ENCODE measurements around the gene RBMS3. TPM values are rescaled to one million over a fixed set of nuclear protein-coding genes. Genes with fewer than 3 reads are reported as not detected.
A peak's percentile ranks its signal among the peaks of the same experiment; 100 is the strongest.

The RBMS3 gene
- total RNA-seq, 1 donor from 2014 or later: 22.6 TPM

DNA sequence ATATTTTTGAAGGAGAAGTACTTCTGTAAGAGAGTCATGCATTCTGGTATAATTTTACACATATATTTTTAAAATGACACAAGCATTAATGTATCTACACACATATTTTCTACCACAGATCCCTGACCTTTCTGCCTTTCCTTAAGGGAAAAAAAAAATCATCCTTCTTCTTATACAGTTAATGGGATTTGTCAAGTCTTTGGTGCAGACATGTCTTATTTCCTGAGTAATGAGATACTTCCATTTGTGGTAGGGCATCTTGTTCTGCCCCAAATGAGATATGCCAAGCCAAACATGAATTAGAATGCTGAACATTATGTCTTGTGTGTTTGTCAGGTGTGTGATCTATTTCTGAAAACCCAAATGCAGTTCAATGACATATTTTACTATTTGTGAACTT, 329.9 kb downstream of the RBMS3 start:
- DNase-seq (ENCODE audit: low read depth in 2 of 2): no peak

DNA sequence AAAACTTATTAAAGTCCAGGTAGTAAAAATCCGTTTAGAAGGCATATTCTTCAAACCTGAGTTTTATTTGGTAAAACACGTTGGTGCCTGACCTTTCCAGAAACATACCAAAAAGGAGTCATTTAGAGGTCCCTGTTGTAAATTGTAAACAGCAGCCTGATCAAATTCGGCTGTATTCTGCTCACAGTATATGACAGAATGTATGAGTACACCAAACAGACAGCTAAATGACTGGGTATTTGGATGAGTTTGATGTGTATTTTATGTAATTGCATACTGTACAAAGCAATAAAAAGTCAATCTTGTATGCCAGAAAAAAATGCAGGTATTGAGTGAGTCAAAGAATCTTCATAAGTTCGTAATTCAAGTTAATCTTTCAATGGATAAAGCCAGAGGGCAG, 330.4 kb downstream of the RBMS3 start:
- DNase-seq (ENCODE audit: low read depth in 2 of 2): no peak

- no peak for DNase-seq (ENCODE audit: low read depth in 2 of 2)
Measured at GRCh38 chr3:29612536-29612935, 331.7 kb downstream of the RBMS3 start.

DNA sequence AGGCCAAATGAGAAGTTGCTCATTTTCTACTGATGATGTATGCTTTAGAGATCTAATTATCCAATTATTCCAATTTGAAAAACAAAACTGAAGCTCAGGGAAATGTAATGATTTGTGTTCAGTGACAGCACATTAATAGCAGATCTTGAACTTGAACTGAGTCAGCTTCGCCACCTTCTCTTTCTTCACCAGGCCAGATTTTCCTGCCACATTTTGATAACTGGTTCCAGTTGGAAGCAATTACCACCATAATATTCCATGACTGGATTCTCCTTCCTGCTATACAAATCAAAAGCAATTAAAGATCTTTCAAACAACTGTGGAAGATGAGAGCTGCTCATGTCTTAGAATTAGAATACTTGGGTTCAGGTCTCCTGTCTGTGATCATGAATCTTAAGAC, 334.1 kb downstream of the RBMS3 start:
- DNase-seq (ENCODE audit: low read depth in 2 of 2): no peak

GRCh38 chr3:29618395-29619282, 337.8 kb downstream of the RBMS3 start:
- peak in 1 of 2 donors; percentile 33 for DNase-seq (ENCODE audit: low read depth in 2 of 2)

DNA sequence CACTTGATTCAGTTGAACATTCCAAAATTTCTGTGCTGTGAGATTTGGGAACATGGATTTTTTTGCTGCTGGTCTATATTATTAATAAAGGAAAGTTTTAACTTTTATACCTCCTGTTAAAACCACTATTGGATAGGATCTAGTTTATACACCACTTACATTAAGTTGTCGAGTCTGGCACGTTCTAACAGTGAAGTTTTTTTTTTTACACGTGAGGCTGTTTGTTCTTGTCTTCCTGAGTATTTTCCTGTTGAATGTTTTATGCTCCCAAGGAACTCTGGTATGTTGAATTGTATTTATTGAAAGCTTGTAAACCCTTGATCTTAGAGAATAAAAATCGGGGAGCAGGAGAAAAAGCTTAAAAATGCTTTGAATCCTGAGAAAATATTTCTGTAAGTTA, 338.8 kb downstream of the RBMS3 start:
- DNase-seq (ENCODE audit: low read depth in 2 of 2): peak in 1 of 2 donors; percentile 31

- peak in 1 of 2 donors; percentile 40 for DNase-seq (ENCODE audit: low read depth in 2 of 2)
Measured at GRCh38 chr3:29627136-29628117, 346.6 kb downstream of the RBMS3 start.

DNA sequence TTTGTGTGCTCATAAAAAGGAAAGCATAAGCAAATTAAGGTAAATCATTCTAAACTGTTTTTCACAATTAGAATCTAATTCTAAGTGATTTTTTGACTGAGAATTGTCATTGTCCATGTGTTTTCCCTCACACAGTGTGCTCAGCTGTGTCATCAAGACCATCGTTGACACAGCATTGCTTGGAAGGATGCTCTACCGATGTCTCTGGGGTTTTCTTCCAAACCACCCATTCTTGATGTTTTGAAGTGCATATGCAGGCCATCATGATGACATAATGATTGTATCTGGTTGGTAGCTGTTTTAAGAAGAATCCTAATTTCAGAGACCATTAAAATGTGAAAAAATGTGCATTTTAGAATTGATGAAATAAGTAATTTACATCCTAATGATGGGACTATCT, 347.9 kb downstream of the RBMS3 start:
- DNase-seq (ENCODE audit: low read depth in 2 of 2): no peak

GRCh38 chr3:29635888-29636287, 355.0 kb downstream of the RBMS3 start:
- DNase-seq (ENCODE audit: low read depth in 2 of 2): no peak

- DNase-seq (ENCODE audit: low read depth in 2 of 2): no peak
Measured at GRCh38 chr3:29637068-29637467, 356.2 kb downstream of the RBMS3 start.

DNA sequence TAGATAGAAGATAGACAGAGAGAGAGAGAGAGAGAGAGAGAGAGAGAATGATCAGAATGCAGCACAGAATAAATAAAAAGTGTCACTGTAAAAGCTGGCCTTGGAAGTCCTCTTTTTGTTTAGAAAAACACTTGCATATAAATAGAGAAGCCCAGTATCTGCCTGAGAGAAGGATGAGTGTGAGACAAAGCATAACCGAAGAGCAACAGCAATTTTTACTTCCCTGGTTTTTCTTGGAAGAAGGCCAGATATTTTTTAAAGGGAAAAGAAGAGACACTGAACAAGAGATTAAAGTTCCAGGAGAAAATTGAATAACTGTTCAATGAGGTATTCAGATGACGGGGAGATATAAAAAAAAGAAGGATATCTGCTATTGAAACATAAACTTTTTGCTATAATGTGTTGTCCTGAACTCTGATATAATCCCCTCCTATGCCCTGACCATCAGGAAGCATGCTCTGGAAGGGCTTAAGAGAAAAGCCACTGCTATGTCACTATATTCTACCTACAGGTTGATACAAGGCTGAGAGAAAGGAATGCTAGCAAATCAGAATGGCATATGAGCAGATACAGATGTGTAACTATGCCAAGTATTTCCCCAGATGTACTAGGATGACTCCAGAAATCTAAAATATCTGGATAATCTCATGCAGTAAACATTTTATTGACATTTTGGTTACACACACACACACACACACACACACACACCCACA, 358.9 kb downstream of the RBMS3 start:
- DNase-seq (ENCODE audit: low read depth in 2 of 2): peak in 1 of 2 donors; percentile 50

GRCh38 chr3:29642393-29643033, 361.6 kb downstream of the RBMS3 start:
- peak in 1 of 2 donors; percentile 21 for DNase-seq (ENCODE audit: low read depth in 2 of 2)

- no peak for DNase-seq (ENCODE audit: low read depth in 2 of 2)
Measured at GRCh38 chr3:29643034-29643425, 362.2 kb downstream of the RBMS3 start.

DNA sequence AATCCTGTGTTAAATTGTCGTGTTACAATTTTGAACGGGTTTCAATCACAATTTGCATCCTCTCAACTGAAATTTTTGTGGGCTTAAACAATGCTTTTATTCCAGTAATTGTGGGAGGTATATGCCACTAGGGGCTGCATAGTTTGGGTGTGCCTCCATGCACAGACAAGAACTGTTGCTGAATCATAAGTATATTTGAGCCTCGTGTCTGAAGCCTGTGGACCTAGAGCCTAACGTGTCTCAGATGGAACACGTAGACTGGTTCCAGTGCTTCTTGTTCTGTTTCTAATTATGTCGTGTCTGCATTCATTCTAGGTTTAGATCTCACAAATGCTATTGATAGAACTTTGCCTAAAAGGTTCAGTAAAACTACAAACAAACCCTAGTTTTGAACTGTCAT, 363.4 kb downstream of the RBMS3 start:
- no peak for DNase-seq (ENCODE audit: low read depth in 2 of 2)

DNA sequence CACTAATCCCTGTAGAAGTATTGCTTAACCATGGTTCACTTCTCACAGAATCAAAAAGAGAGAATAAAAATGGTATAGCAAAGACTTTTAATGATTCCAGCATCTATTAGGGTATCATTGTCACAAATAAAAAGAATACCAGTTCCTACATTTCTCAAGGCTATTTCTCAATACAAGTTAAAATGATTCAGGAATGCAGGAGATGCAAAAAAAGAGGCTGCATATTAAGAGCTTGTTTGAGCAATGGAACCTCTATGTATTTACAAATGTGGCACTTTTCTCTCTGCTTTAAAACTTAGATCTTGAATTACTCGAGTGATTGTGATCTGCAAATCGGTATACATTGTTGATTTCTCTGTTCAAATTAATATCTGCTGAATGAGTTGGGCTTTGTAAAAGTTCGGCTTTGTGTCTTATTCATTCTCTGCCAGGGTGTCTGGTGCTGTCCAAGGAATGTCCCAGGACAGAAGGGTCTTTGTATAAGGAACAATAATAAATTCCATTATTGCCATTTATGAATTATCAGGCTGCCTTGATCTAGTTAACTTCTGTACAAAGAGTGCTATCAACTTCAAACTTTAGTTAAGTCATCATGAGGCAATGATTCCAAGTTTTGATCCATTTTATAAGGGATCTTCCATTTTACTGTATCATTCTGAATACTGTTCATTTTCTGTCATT, 364.2 kb downstream of the RBMS3 start:
- DNase-seq (ENCODE audit: low read depth in 2 of 2): no peak

GRCh38 chr3:29646043-29646442, 365.2 kb downstream of the RBMS3 start:
- no peak for DNase-seq (ENCODE audit: low read depth in 2 of 2)

- DNase-seq (ENCODE audit: low read depth in 2 of 2): peak; percentile 34 to 87
Measured at GRCh38 chr3:29649815-29650547, 369.1 kb downstream of the RBMS3 start.

DNA sequence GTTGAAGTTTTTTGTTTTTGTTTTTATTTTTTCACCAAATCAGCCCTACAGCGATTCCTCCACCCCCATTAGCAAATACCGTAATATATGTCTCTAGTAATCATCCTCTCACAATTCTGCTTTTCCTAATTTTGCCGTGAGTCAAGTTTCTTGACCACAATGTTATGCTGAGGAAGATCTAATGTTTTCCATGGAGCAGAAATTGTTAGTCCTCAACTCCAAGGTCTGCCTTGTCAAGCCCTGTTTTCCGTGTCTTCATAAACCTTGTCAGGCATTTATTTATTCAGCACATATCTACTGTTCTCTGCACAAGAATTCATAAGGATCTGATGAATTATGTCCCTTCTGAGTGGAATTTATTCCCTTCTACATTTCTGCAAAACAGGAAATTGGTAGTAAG, 372.8 kb downstream of the RBMS3 start:
- DNase-seq (ENCODE audit: low read depth in 2 of 2): no peak

DNA sequence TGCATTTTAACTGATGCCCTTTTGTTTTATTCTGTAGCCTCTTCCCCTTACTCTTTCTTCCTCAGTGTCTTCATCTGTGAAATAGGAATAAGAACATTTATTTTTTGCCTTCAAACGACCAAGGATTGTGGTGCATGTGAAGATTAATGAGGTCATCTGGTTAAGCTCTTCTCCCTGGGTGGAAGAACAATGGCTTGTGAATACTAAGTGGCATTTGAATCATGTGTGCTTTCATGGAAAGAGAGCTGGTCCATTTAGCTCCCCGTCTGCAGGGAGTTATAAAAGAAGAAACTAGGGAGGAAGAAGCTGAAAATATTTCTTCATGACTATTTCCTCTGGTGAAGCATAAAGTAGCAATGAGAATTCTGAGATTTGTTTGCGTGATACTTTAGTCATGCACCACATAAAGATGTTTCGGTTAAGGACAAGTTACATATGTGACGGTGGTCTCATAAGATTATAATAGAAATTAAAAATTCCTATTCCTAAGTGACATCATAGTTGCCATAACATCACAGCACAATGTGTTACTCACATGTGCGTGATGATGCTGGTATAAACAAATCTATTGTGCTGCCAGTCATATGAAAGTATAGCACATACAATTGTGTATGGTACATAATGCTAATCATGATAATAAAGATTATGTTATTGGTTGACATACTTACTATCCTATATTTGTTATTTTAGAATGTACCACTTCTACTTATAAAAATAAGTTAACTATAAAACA, 374.3 kb downstream of the RBMS3 start:
- DNase-seq (ENCODE audit: low read depth in 2 of 2): peak in 1 of 2 donors; percentile 30

Data from lung microvascular endothelial cell (primary cell).